ENCODE measurements around the gene HLA-A. TPM values are rescaled to one million over a fixed set of nuclear protein-coding genes. Genes with fewer than 3 reads are reported as not detected.

HLA-A gene
- 268 TPM for total RNA-seq
- long read RNA-seq, transcript HLA-A-203 (8 exons, 1,611 nt): major isoform, 203 of 313 reads
- long read RNA-seq, partial matches to known transcripts: 97 of 313 reads
- long read RNA-seq, other reads (novel, unspliced or antisense): 13 of 313 reads

DNA sequence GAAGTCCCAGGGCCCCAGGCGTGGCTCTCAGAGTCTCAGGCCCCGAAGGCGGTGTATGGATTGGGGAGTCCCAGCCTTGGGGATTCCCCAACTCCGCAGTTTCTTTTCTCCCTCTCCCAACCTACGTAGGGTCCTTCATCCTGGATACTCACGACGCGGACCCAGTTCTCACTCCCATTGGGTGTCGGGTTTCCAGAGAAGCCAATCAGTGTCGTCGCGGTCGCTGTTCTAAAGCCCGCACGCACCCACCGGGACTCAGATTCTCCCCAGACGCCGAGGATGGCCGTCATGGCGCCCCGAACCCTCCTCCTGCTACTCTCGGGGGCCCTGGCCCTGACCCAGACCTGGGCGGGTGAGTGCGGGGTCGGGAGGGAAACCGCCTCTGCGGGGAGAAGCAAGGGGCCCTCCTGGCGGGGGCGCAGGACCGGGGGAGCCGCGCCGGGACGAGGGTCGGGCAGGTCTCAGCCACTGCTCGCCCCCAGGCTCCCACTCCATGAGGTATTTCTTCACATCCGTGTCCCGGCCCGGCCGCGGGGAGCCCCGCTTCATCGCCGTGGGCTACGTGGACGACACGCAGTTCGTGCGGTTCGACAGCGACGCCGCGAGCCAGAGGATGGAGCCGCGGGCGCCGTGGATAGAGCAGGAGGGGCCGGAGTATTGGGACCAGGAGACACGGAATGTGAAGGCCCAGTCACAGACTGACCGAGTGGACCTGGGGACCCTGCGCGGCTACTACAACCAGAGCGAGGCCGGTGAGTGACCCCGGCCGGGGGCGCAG is at the start of gene HLA-A:
TSS of gene HLA-A (plus strand) at position 258 of the 778 bp plus-strand sequence. CDS start at position 280, 22 bp downstream.
- intact Hi-C loops (cut with DNase I): loop anchor here (2.0 to 5.0 kb wide), 2 partner anchors 34 to 55 kb away; no protein-coding TSS in a partner anchor

DNA sequence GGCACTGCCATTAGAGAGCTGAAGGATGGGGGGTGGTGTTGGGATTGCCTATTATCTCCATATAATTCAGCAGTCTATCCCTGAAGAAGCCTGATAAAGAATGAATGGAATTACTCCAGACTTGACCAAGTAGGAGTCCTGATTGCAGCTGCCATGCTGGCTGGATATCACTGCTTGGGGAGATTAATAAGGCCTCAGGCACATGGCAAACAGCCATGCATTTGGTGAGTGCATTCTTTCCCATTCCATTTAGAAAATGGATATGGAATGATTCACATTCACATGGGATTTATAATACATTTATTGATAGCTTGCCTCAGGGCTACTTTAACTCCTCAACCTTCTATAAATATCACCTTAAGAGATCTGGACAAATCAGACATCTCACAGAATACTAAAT is 49.6 kb upstream of the HLA-A start:
- intact Hi-C loops (cut with DNase I): no loop called here
- no peak for DNase-seq (ENCODE audit: low spot score)

More for the DNA sequence above, at the start of gene HLA-A:
- peak; percentile 96 for DNase-seq (ENCODE audit: low spot score)

DNA sequence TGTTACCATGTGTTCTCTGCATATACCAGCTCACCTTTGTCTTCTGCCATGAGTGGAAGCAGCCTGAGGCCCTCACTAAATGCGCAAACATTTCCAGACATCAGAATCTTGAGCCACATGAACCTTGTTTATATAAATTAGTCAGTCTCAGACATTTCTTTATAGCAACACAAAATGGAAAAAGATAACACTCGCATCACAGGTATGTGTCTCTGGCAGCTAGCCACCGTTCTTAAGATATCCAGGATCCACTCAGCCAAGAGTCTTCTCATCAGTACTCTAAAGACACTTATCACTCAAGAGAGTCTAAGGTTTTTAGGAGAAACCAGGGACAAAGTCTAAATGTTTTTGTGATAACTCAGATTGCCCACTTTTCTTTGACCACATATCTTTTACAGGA is 43.1 kb upstream of the HLA-A start:
- intact Hi-C loops (cut with DNase I): no loop called here
- DNase-seq (ENCODE audit: low spot score): no peak

DNA sequence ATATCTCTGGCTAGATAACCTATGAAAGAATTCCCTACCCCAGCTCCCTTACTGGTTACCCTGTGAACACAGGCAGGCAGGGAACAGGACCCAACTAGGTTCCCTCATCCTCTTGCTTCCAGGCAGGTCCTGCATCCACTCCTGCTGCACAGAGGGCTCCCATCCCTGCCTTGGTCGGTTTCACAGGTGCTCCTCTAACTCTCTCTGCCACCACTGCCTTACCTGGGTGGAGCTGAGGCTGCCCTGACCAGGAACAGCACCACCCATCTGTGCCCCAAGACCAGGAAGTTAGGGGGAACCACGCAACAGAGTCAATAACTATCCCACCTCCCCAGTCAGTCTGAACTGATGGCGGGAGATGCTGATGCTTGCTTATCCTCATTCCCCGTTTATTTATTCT is 37.0 kb upstream of the HLA-A start:
- no peak for DNase-seq (ENCODE audit: low spot score)
- intact Hi-C loops (cut with DNase I): no loop called here

DNA sequence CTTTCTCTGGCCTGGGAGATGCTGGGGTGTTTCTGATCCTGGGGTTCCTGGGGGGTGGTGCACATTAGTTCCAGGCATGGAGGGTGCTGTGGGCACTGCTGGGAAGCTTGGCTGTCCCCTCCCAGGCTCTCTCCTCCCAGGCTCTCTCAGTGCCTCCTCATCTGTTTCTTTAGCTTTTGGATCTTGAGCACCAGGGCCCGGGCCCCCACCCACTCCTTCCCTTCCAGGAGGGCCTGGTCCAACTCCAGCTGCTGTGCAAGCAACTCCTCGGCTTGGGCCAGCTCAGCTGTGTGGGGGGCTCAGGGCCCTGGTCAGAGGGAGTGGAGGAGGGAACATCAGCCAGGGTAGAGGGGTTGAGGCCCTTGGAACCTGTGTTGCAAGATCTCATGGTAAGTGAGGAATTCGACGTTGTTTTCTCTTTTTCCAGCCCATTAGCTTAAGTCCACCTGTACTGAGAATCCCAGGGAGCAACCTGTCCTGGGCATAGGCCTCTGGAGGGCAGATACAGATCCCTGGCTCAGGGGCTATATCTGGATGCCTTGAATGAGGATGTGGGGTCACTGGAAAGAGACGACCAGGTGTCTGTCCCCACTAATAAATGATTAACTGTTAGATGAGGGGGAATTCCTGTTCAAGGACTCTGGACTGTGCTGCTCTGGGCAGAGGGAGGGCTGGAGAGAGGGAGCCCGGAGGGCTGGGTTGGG is 34.5 kb upstream of the HLA-A start:
- intact Hi-C loops (cut with DNase I): no loop called here
- no peak for DNase-seq (ENCODE audit: low spot score)

DNA sequence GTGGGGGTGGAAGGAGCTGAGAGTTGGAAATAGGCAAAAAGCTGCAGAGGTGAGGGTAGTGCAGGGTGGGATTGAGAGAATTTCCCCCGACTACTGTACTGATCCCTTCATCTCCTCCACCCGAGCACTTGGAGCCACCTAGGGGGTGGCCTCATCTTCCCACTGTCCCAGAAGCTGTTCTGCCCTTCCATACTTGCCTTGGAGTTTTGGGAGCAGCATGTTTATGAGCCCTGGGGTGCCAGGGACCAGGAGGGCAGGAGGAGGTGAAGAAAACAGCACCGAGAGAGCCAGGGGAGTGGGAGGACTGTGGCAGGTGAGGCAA is 34.0 kb upstream of the HLA-A start:
- intact Hi-C loops (cut with DNase I): no loop called here
- DNase-seq (ENCODE audit: low spot score): no peak

DNA sequence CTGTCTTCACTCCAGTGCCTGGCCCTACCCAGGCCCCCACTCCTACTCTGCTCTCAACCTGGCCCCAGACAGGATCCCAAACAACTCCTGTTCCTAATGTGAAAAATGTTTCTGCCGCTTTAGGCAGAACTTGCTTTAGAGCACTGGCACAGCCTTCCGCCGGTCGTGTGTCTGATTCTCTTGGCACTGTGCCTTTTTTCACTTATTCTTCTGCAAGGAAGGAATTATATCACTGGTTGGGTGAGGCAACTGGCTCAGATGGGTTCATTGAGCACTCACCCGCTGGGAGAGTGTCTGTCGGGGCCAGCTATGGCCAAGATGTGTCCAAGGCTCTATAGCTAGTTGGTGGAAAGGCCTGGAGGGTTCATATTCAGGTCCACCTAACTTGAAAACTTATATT is 33.6 kb upstream of the HLA-A start:
- no peak for DNase-seq (ENCODE audit: low spot score)
- intact Hi-C loops (cut with DNase I): no loop called here

DNA sequence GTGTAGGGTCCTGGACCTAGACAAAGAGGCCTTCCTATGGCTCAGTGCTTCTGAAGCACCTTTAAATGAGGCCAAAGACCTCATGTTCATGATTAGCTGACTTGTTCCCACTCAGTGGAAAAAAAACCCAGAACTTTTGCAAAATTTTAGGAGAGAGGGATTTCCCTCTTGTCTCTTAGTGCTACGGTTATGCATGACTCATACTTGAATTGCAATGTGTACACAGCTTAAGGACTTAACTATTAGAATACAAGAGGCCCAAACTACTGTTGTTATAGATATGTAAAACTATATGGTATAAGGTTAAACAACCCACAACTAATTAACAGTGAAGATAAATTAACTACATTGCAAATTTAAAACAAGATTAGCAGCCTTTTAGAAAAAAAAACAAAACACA is 32.3 kb upstream of the HLA-A start:
- no peak for DNase-seq (ENCODE audit: low spot score)
- intact Hi-C loops (cut with DNase I): no loop called here

DNA sequence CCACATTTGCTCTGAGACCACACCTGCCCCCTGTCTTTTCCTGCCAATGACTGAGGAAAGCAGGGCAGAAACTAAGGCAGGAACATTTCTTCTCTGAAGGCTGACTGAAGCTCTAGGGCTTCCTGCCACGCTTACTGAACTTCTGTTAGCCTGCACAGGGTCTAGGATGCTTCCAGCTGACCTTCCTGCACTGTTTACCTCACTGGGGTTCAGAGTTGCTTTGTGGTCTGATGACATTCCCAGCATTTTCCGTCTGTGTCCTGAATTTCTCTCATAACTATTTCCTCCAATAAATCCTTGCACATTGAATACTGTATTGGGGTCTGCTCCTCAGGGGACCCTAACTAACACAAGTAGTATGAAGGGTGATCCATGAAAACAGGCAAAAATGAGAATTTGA is 29.5 kb upstream of the HLA-A start:
- no peak for DNase-seq (ENCODE audit: low spot score)
- intact Hi-C loops (cut with DNase I): no loop called here

DNA sequence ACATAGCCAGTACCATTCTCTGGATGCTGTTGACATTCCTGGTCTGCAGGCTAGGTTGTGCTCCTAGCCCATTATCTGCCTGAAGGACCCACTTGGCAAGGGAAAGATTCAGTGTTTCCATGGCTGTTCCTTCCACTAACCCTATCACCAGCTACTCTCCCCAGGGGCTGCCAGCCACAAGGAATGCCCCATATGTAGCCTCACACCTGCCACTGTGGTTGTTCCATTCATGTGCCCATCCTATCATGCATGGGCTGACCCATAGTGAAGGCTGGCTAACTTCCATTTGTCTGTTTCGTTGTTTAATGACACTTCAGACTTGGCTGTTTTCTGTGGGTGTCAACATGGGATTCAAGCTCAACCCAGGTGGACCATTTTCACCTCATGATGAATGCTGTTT is 25.6 kb upstream of the HLA-A start:
- intact Hi-C loops (cut with DNase I): no loop called here
- no peak for DNase-seq (ENCODE audit: low spot score)

DNA sequence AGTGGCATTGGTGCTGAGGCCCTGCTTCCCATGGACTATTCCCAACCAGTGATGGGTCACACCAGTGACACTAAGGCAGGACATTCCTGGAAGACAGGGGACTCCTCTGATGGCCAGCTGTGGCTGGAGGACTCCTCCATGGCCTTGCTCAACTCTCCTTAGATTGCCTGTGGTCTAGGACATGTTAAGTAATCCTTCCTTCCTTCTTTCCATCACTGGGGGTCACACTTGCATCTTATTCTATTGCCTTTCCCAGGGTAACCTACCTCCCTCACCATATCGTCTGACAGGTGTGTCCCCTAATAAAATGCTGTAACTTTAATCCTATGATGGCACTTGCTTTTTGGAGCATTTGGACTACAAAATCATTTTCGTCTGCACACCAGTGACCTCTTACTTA is 24.5 kb upstream of the HLA-A start:
- intact Hi-C loops (cut with DNase I): no loop called here
- DNase-seq (ENCODE audit: low spot score): no peak

DNA sequence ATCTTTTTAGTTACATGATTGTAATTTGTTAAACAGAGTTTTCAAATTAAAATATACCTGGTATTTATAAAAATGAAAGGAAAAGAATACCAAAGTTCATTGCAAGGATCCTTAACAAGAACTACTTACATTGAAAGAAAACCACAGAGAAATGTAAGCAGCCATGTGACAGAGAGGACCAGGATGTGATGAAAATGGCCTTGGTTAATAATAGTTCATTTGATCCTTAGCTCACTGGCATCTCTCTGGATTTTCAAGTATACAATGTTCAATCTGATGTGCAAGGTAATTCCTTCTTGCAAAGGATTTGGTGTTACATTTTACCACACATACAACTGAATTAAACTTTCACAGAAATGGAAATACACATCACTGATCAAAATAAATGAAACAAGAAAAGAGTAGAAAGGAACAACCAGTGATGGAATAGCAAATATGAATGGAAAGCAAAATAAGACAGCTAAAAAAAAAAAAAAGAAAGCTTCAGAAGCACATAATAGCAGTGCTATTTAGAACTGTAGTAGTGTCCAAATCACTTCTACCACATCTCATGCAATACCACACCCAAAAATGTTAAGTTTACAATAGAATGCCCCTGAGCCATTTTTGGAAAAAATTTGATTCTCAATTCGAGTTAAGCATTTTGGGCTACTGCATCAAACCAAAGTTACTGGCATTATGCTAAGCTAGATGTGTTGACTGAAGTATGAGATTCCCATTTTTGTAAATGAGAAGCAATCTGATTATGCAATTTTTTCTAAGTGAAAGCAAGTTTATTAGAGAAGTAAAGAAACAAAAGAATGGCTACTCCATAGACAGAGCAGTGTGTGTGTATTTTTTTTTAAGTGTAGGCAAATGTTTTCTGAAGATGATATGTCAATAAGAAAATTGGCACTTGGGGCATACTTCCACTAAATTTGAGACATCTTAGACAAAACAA is 22.6 kb upstream of the HLA-A start:
- DNase-seq (ENCODE audit: low spot score): no peak
- intact Hi-C loops (cut with DNase I): no loop called here

DNA sequence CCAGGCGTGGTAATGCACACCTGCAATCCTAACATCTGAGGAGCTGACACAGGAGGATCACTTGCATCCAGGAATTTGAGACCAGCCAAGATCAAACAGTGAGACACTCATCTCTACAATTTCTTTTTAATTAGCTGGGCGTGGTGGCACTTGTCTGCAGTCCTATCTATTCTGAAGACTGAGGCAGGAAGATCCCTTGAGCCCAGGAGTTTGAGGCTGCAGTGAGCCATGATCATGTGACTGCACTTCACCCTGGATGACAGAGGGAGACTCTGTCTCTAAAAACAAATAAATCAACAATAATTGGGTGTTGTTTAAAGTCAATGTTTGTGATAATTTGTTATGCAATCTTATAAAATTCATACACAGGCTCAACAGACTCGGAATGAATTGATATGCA is 18.0 kb upstream of the HLA-A start:
- no peak for DNase-seq (ENCODE audit: low spot score)
- intact Hi-C loops (cut with DNase I): no loop called here

DNA sequence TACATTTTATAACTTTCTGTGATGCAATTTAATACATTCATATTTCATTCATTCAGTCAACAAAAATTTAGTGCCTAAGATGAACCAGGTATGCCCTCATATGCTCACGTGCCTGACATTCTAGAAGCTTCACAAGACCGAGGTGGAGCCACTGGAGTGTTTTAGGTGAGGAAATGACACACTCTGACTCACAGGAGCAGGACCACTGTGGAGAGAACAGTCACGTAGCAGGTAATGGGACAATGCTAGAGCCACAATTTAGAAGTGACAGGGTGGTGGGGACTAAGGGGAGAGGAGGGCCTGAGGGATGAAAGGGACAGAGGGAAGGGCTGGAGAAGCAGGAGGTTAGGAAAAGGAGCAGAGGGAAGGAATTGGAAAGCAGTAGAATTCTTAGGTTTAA is 17.6 kb upstream of the HLA-A start:
- intact Hi-C loops (cut with DNase I): loop anchor here (5.0 kb wide), 1 partner anchor 37 kb away; no protein-coding TSS in a partner anchor
- no peak for DNase-seq (ENCODE audit: low spot score)

DNA sequence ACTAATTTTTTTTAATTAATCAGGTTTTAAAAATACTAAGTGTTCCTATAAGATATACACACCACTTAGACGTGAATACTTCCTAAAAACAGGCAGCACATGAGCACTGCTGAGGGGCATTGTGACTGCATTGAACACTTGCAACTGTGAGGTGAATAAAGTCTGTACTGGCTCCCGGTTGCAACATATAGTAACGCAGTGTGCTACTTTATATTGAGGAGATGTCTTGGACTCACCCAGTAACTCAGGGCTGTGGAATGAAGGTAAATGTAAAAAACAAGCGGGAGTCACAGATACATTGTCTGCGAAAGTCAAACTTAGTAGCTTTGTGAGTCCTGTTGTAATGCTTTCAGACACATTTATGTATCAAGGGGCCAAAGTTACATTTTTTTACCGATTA is 17.0 kb upstream of the HLA-A start:
- intact Hi-C loops (cut with DNase I): loop anchor here (5.0 kb wide), 1 partner anchor 38 kb away; no protein-coding TSS in a partner anchor
- DNase-seq (ENCODE audit: low spot score): no peak

DNA sequence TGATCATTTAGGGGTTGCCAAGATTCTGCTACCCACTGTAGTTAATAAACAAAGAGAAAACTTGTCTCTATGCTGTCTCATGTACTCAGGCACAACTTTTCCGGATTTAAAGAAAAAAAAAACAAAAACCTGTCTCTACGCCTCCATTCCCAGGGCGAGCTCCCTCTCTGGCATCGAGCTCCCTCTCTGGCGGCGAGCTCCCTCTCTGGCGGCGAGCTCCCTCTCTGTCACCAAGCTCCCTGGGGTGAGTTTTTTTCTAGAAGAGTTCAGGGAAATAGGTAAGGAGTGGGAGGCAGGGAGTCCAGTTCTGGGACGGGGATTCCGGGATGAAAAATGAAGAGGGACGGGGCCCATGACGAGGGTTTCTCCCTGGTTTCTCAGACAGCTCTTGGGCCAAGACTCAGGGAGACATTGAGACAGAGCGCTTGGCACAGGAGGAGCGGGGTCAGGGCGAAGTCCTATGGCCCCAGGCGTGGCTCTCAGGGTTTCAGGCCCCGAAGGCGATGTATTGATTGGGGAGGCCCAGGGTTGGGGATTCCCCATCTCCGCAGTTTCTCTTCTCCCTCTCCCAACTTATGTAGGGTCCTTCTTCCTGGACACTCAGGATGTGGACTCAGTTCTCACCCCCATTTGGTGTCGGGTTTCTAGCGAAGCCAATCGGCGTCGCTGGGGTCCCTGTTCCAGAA is 16.5 kb upstream of the HLA-A start:
- intact Hi-C loops (cut with DNase I): loop anchor here (5.0 kb wide), 1 partner anchor 39 kb away; no protein-coding TSS in a partner anchor
- DNase-seq (ENCODE audit: low spot score): no peak

DNA sequence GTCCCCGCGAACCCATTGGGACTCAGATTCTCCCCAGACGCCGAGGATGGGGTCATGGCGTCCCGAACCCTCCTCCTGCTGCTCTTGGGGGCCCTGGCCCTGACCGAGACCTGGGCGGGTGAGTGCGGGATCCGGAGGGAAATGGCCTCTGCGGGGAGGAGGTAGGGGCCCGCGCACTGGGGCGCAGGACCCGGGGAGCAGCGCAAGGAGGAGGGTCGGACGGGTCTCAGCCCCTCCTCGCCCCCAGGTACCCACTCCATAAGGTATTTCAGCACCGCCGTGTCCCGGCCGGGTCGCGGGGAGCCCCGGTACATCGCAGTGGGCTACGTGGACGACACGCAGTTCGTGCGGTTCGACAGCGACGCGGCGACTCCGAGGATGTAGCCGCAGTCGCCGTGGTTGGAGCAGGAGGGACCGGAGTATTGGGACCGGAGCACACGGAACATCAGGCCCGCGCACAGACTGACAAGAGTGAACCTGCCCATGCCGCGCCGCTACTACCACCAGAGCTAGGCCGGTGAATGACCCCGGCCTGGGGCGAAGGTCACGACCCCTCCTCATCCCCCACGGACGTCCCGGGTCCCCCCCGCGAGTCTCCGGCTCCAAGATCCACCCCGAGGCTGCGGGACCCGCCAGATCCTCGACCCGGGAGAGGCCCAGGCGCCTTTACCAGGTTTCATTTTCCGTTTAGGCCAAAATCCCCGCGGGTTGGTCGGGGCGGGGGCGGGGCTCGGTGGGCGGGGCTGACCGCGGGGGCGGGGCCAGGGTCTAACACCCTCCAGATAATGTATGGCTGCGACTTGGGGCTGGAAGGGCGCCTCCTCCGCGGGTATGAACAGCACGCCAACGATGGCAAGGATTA is 15.7 kb upstream of the HLA-A start:
- DNase-seq (ENCODE audit: low spot score): peak; percentile 93
- intact Hi-C loops (cut with DNase I): loop anchor here (5.0 kb wide), 1 partner anchor 39 kb away; no protein-coding TSS in a partner anchor

DNA sequence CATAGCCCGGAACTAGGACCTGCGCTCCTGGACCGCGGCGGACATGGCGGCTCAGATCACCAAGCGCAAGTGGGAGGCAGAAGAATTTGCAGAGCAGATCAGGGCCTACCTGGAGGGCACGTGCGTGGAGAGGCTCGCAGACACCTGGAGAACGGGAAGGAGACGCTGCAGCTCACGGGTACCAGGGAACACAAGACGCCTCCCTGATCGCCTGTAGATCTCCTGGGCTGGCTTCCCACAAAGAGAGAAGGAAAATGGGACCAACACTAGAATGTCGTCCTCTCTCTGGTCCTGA is 15.1 kb upstream of the HLA-A start:
- DNase-seq (ENCODE audit: low spot score): no peak
- intact Hi-C loops (cut with DNase I): loop anchor here (5.0 kb wide), 1 partner anchor 40 kb away; no protein-coding TSS in a partner anchor
